Neural crest cell (in vitro differentiated cells): ENCODE results near the gene SWT1. TPM values are rescaled to one million over a fixed set of nuclear protein-coding genes. Genes with fewer than 3 reads are reported as not detected.
"Not testable (repeated sequence)": the region's sequence is repeated elsewhere in the genome, so short reads cannot be mapped to it uniquely, and the experiment has no call there.

Experiments
- DNase-seq: peaks from one replicate; pipeline ENCODE4 v3.0.0; 2021; ENCODE audit warnings: low read depth, mixed read lengths, low spot score
- H3K27ac Mint-ChIP-seq: one replicate; pipeline ENCODE4 v1.8.0; 2021; ENCODE audit warnings: mild to moderate bottlenecking, mixed read lengths; ENCODE audit not compliant: unreplicated experiment
- H3K27me3 Mint-ChIP-seq: 2 replicates; pipeline ENCODE4 v1.8.0; 2021; ENCODE audit warnings: low read depth, mild to moderate bottlenecking, mixed read lengths
- H3K36me3 Mint-ChIP-seq: 2 replicates; pipeline ENCODE4 v1.8.0; 2021; ENCODE audit warnings: low read depth, mild to moderate bottlenecking, mixed read lengths
- H3K4me1 Mint-ChIP-seq: 2 replicates; pipeline ENCODE4 v1.8.0; 2021; ENCODE audit warnings: mixed read lengths
- H3K4me3 Mint-ChIP-seq: one replicate; pipeline ENCODE4 v1.8.0; 2021; ENCODE audit warnings: mild to moderate bottlenecking, mixed read lengths
- H3K9me3 Mint-ChIP-seq: 2 replicates; pipeline ENCODE4 v1.8.0; 2021; ENCODE audit warnings: mixed read lengths
- total RNA-seq: library from RNA; stranded (reverse); gene quantifications from 2 replicates; pipeline ENCODE4 v1.2.1, GENCODE V29; 2021
- TF ChIP-seq, protein P1 (sequence below): fragments of 200-600 bp; sonication (generic); conservative IDR thresholded peaks from 2 replicates; pipeline ENCODE4 v1.5.0; 2021; ENCODE audit warnings: antibody characterized with exemption, mild to moderate bottlenecking

The SWT1 gene
- total RNA-seq, 1 donor from 2014 or later, result 5.8 TPM

DNA sequence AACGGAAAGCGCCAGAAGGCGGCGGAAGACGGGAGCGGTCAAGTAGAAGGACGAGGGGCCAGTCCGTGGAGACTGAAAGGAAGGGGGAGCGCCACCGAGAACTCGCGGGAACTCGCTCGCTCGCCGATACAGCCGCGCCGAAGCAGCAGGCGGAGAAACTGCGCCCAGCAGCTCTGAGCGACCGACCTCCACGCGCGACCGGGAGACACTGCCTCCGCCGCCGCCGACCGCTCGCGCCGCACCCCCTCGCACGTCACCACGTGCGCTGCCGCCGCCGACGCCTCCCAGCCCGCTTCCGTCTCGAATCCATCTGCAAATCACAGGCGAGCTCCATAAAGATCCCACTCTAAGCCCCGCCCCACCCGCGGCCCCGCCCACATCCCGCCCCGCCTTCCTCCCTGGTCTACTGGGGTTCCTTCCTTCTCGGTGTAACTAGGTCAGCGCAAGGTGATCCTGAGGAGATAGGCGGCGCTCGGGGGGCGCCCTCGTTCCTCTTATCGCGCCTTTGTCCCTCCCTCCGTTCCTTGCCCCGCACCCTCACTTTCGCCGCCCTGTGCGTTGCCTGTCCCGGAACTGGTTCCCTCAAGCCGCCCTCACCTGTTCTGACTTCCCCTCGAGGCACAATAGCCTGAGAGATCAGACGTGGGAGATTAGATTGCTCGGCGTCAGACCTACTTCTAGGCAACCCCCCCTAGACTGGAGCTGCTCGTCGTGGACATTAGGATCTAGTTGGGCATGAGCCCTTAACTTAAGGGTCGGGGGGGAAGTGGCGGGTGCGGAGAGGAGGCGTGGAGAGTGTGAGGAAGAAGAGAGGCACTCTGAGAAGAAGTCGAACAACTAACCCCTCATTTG lies 160.3 kb downstream of the SWT1 start, which contains the start of gene IVNS1ABP:
IVNS1ABP (minus strand) TSS at position 210 of the 852 bp plus-strand sequence. CDS start 7,750 bp downstream, outside the sequence.
- Mint-ChIP-seq H3K4me3 (peak within 1 kb of the TSS; percentile 92), H3K27me3 (no peaks in the 10 kb centered on the region), H3K27ac (peak within 1 kb of the TSS; percentile 99), H3K4me1 (peaks cover 50% of the 10 kb centered on the region), H3K36me3 (peaks cover 15% of the 10 kb centered on the region), H3K9me3 (peaks cover 6% of the 10 kb centered on the region)
- TF ChIP-seq, protein P1, sequence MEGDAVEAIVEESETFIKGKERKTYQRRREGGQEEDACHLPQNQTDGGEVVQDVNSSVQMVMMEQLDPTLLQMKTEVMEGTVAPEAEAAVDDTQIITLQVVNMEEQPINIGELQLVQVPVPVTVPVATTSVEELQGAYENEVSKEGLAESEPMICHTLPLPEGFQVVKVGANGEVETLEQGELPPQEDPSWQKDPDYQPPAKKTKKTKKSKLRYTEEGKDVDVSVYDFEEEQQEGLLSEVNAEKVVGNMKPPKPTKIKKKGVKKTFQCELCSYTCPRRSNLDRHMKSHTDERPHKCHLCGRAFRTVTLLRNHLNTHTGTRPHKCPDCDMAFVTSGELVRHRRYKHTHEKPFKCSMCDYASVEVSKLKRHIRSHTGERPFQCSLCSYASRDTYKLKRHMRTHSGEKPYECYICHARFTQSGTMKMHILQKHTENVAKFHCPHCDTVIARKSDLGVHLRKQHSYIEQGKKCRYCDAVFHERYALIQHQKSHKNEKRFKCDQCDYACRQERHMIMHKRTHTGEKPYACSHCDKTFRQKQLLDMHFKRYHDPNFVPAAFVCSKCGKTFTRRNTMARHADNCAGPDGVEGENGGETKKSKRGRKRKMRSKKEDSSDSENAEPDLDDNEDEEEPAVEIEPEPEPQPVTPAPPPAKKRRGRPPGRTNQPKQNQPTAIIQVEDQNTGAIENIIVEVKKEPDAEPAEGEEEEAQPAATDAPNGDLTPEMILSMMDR, result peak; percentile 32
- peak; percentile 79 for DNase-seq

DNA sequence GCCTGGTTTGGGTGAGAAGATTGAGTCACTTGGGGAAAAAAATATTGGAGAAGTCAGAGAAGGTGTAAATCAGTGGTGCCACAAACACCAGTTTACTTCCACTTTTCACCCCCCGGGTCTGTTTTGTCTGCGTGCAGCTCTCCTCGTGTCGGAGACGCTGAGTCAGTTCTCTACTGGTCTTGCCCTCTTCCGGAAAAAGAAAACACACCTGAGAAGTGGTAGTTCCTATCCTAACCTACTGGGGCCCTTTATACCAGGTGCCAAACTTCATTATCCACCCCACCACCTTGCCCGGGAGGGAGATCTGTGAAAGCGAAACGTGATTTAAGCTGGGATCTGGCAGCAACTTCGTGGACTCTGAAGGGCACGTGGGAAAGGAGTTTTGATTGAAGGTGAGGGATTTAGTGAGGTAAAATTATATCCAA lies 160.9 kb downstream of the SWT1 start:
- Mint-ChIP-seq H3K36me3 (peaks cover 19% of the 10 kb centered on the region), H3K27ac (peak overlapping the region; percentile 99), H3K4me3 (peak overlapping the region; percentile 92), H3K4me1 (peaks cover 47% of the 10 kb centered on the region), H3K9me3 (peaks cover 6% of the 10 kb centered on the region), H3K27me3 (no peaks in the 10 kb centered on the region)
- DNase-seq, result no peak
- TF ChIP-seq, protein P1, result peak; percentile 30

DNA sequence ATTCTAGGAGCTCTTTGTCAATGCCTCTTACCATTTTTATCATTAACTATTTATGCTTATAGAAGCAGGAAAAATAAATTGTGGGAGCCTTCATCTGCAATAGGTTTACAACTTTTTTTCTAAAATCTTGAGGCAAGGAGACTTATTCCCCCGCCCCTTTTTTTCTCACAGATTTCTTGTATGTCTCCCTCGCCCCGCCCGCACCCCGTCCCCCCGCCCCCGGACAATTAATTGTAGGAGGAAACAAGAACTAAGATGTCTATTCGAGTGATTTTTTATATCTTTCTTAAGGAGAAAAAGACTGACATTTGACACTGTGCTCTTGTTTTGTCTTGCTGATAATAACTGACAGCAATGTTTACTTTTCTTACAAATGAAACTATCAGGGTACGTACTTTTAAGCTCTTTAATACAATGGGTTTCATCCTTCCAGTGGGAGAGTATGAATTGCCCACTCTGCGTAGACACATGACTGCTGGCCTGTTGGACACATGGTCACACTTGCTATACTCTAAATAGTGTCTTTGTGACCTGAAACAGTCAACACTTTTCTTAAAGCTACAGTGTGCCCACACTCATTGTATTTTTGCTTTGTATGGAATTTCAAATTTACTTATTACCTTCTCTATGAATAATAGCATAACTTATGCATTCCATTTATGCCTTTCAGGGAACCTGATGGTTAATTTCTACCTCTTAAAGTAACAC lies 161.6 kb downstream of the SWT1 start:
- peaks cover 6% of the 10 kb centered on the region for H3K9me3 Mint-ChIP-seq
- H3K36me3 Mint-ChIP-seq, result peaks cover 19% of the 10 kb centered on the region
- H3K27me3 Mint-ChIP-seq, result no peaks in the 10 kb centered on the region
- H3K4me1 Mint-ChIP-seq, result peaks cover 40% of the 10 kb centered on the region
- H3K27ac Mint-ChIP-seq, result peak overlapping the region; percentile 4
- H3K4me3 Mint-ChIP-seq, result peak overlapping the region; percentile 92
- TF ChIP-seq, protein P1, result no peak
- no peak for DNase-seq

DNA sequence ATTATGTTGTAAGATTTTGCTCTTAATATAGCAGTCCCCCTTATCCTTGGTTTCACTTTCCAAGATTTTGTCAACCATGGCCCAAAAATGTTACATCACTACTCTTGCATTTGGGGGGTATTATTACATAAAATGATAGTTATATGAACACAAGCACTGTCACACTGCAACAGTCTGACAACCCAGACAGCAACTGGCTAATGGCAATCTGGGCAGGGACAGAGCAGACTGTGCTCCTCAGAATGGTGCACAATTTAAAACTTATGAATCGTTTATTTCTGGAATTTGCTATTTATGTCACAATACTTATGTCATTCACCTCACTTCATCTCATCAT lies 162.1 kb downstream of the SWT1 start:
- Mint-ChIP-seq H3K9me3 (peaks cover 6% of the 10 kb centered on the region), H3K27ac (peak overlapping the region; percentile 4), H3K27me3 (no peaks in the 10 kb centered on the region), H3K4me1 (peaks cover 35% of the 10 kb centered on the region), H3K36me3 (peaks cover 19% of the 10 kb centered on the region), H3K4me3 (peak overlapping the region; percentile 85)
- TF ChIP-seq, protein P1, result no peak
- no peak for DNase-seq

DNA sequence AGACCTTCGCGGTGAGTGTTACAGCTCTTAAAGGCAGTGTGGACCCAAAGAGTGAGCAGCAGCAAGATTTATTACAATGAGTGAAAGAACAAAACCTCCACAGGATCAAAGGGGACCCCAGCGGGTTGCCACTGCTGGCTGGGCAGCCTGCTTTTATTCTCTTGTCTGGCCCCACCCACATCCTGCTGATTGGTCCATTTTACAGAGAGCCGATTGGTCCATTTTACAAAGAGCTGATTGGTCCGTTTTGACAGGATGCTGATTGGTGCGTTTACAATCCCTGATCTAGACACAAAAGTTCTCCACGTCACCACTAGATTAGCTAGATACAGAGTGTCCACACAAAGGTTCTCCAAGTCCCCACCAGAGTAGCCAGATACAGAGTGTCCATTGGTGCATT lies 164.1 kb downstream of the SWT1 start:
- not testable (repeated sequence) for H3K27me3 Mint-ChIP-seq, H3K4me3 Mint-ChIP-seq, H3K9me3 Mint-ChIP-seq, H3K27ac Mint-ChIP-seq, DNase-seq
- peaks cover 19% of the 10 kb centered on the region for H3K36me3 Mint-ChIP-seq
- H3K4me1 Mint-ChIP-seq, result peaks cover 22% of the 10 kb centered on the region

DNA sequence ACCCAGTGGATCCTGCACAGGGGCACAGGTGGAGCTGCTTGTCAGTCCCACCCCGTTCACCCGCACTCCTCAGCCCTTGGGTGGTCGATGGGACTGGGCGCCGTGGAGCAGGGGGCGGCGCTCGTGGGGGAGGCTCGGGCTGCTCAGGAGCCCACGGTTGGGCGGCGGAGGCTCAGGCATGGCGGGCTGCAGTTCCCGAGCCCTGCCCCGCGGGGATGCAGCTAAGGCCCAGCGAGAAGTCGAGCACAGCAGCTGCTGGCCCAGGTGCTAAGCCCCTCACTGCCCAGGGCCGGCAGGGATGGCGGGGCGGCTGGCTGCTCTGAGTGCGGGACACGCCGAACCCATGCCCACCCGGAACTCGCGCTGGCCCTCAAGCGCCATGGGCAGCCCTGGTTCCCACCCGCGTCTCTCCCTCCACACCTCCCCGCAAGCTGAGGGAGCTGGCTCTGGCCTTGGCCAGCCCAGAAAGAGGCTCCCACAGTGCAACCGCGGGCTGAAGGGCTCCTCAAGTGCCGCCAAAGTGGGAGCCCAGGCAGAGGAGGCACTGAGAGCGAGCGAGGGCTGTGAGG lies 164.8 kb downstream of the SWT1 start:
- DNase-seq, H3K27me3 Mint-ChIP-seq, H3K27ac Mint-ChIP-seq, H3K4me3 Mint-ChIP-seq, H3K9me3 Mint-ChIP-seq: not testable (repeated sequence)
- Mint-ChIP-seq H3K36me3 (peaks cover 19% of the 10 kb centered on the region), H3K4me1 (peaks cover 22% of the 10 kb centered on the region)
